ENCODE measurements around the gene ANXA11.

The ANXA11 gene

DNA sequence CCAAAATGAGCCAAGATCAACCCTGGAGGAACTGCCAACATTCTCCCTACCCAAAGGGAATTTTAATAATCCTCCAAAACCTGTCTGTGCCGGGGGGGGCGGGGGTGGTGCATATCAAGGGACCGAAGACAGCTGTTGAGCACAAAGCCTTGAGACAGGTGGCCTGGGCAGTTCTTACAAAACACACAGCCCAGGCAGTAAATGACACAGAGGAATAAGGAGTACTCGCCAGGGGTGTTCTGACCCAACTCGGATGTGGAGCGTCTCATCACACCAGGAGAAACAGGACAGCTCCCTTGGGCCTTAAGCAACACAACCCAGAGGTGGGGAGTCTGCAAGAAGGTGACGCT is 37.2 kb downstream of the ANXA11 start:
- no peaks in the 10 kb centered on the region for H3K9me3 ChIP-seq
- no peaks in the 10 kb centered on the region for H3K36me3 ChIP-seq
- no peak for DNase-seq
- H3K4me3 ChIP-seq (ENCODE audit: low read depth, low read length): no peak overlapping the region
- no peak for TF ChIP-seq CTCF (IDR thresholded peaks at IDR 0.05; ENCODE audit: low read depth, low read length)
- H3K27me3 ChIP-seq: no peaks in the 10 kb centered on the region
- peaks cover 5% of the 10 kb centered on the region; the same call in 1 of the 2 replicates for H3K4me1 ChIP-seq

DNA sequence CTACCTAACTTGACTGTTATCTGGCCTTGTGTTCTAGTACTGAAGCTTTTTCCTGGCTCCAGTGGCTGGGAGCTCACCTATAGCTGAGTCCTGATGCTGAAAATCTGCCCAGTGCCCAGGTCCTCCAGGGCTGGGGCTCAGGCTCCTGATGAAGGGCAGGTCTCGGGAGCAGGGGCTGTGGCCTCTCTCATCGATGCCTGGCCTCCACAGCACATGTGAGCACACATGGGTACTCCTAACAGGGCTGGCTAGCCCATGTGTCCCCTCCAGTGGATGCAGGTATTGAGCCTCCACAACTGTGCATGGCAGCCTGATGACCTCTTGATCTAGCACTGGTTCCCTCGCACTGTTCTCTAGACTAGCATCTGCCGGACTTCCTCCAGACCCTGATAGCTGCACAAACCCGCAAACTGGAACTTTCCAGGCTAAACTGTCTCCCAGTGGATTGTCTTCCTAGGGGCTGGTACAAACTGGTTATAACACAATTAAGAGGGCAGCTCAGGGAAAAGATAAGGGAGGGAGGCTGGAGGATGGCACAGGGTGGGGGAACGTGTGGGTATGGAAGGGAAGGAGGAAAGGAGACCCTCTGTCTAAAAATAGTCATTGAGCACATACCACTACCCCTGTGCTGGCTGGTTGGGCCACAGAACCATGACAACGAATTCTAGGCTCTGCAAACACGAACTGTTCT is 37.7 kb downstream of the ANXA11 start:
- Histone ChIP-seq H3K4me3 (ENCODE audit: low read depth, low read length) (no peak overlapping the region), H3K9me3 (no peaks in the 10 kb centered on the region), H3K27me3 (no peaks in the 10 kb centered on the region), H3K36me3 (no peaks in the 10 kb centered on the region), H3K4me1 (peaks cover 5% of the 10 kb centered on the region; the same call in 1 of the 2 replicates)
- no peak for TF ChIP-seq CTCF (IDR thresholded peaks at IDR 0.05; ENCODE audit: low read depth, low read length)
- no peak for DNase-seq

DNA sequence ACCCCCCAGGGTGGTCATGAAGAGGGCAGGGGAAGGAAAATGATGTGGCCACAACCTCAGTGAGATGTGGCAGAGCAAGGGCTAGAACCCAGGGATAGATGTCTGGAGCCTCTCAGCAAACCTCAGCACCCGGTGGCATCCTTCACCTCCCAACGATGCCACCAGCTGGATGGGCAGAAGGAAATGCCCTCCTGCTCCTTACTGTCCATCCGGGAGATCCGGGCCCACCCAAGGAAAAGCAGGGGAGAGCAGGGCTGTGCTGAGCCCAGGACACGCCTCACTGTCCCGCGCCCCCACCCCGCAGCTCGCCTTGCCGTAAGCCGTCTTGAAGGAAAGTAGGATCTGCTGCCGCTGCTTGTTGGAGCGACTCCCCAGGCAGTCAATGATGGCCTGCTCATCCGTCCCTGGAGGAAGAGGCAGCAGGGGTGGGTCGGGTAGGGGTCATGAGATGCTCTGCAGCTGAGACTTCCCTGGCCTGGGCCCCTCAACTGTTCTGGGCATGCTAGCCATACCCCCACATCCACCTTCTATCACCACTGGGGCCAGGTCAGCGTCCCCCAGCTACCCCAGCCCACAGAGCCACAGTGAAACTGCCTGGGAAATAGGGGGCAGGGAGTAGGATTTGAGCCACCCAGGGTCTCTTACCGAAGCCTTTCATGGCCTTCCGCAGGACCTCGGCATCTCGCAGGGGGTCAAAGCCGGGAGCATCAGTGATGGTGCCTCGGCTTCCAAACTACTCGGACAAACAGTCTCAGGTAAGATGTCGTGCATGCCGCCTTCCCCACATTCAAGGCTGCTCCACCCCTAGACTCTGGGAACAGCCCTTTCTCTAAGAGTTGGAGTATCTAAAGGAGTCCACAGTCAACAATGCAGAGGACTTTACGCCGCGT is 38.5 kb downstream of the ANXA11 start:
- no peak for DNase-seq
- no peak for TF ChIP-seq CTCF (IDR thresholded peaks at IDR 0.05; ENCODE audit: low read depth, low read length)
- Histone ChIP-seq H3K36me3 (no peaks in the 10 kb centered on the region), H3K4me3 (ENCODE audit: low read depth, low read length) (no peak overlapping the region), H3K27me3 (no peaks in the 10 kb centered on the region), H3K9me3 (no peaks in the 10 kb centered on the region), H3K4me1 (peaks cover 5% of the 10 kb centered on the region; the same call in 1 of the 2 replicates)

GRCh38 chr10:80165173-80165572 is 40.2 kb downstream of the ANXA11 start:
- no peak for DNase-seq
- Histone ChIP-seq H3K36me3 (no peaks in the 10 kb centered on the region), H3K4me1 (peaks cover 5% of the 10 kb centered on the region; the same call in 1 of the 2 replicates), H3K27me3 (no peaks in the 10 kb centered on the region), H3K4me3 (ENCODE audit: low read depth, low read length) (no peak overlapping the region), H3K9me3 (no peaks in the 10 kb centered on the region)
- TF ChIP-seq CTCF (IDR thresholded peaks at IDR 0.05; ENCODE audit: low read depth, low read length): no peak

DNA sequence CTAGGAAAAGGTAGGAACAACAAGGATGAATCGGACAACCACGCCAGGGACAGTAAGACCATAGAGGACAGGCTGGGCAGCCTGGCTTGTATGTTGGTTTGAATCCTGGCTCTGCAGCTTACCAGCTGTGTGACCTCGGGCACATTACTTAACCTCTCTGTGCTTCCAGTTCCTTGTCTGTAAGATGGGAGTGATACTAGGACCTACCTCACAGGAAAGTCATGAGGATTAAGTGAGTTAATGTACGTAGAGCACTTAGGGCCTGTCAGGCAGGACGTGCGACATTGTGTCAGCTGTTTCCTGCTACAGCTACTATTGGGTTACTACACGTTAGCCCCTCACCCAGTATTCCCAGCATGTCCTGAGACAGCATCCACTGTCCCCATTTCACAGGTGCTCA is 40.7 kb downstream of the ANXA11 start:
- H3K4me3 ChIP-seq (ENCODE audit: low read depth, low read length): no peak overlapping the region
- no peak for TF ChIP-seq CTCF (IDR thresholded peaks at IDR 0.05; ENCODE audit: low read depth, low read length)
- H3K36me3 ChIP-seq: no peaks in the 10 kb centered on the region
- H3K9me3 ChIP-seq: no peaks in the 10 kb centered on the region
- no peak for DNase-seq
- peaks cover 8% of the 10 kb centered on the region for H3K4me1 ChIP-seq
- no peaks in the 10 kb centered on the region for H3K27me3 ChIP-seq
